ENCODE measurements around the gene GAS2L1.

Gene GAS2L1

DNA sequence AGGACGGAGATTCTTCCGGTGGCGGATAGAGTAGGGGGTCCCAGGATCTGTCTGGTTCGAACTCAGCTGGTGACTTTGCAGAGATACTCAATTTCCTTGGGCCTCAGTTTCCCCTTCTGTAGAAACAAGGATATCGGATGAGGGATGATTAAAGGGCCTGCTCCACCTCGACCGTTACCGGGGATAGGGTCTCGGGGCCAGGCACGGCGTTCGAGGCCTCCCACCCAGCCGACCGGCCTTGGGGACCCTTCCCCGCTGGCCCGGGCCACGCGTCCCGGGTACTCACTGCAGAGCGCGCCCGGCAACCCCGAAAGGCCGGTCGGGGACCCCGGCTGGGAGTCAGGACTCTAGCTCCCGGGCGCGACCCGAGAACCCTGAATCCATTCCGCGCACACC is 39.0 kb upstream of the GAS2L1 start:
- Histone ChIP-seq H3K27me3 (replicated peaks) (no peaks in the 10 kb centered on the region), H3K27ac (peak overlapping the region; percentile 100), H3K4me3 (ENCODE audit: low read depth, low read length) (peak overlapping the region; percentile 86), H3K36me3 (replicated peaks) (peaks cover 19% of the 10 kb centered on the region)
- TF ChIP-seq, protein P1, sequence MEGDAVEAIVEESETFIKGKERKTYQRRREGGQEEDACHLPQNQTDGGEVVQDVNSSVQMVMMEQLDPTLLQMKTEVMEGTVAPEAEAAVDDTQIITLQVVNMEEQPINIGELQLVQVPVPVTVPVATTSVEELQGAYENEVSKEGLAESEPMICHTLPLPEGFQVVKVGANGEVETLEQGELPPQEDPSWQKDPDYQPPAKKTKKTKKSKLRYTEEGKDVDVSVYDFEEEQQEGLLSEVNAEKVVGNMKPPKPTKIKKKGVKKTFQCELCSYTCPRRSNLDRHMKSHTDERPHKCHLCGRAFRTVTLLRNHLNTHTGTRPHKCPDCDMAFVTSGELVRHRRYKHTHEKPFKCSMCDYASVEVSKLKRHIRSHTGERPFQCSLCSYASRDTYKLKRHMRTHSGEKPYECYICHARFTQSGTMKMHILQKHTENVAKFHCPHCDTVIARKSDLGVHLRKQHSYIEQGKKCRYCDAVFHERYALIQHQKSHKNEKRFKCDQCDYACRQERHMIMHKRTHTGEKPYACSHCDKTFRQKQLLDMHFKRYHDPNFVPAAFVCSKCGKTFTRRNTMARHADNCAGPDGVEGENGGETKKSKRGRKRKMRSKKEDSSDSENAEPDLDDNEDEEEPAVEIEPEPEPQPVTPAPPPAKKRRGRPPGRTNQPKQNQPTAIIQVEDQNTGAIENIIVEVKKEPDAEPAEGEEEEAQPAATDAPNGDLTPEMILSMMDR (IDR thresholded peaks at IDR 0.05; ENCODE audit: low read depth, low read length, missing control alignments) = no peak
- DNase-seq = no peak
- in situ Hi-C loops (cut with HindIII; ENCODE audit: low pct_ligation_motif_present, low sequenced_read_pairs) = no loop called here

- in situ Hi-C loops (cut with HindIII; ENCODE audit: low pct_ligation_motif_present, low sequenced_read_pairs) = no loop called here
- peak within 1 kb of the TSS; percentile 100 for H3K27ac ChIP-seq
- no peaks in the 10 kb centered on the region for H3K27me3 ChIP-seq (replicated peaks)
- peaks cover 24% of the 10 kb centered on the region for H3K36me3 ChIP-seq (replicated peaks)
- TF ChIP-seq, protein P1 (IDR thresholded peaks at IDR 0.05; ENCODE audit: low read depth, low read length, missing control alignments) = no peak
- DNase-seq = peak; percentile 96
- peak within 1 kb of the TSS; percentile 86 for H3K4me3 ChIP-seq (ENCODE audit: low read depth, low read length)
These were observed 38.5 kb upstream of the GAS2L1 start, which contains the start of the genes EWSR1 and RHBDD3 for GRCh38 chr22:29267858-29268510. Gene EWSR1 (plus strand): TSS chr22:29268268. CDS start chr22:29268337, 69 bp downstream. Gene RHBDD3 (minus strand): TSS chr22:29267981. CDS start chr22:29265626, 2,355 bp downstream.

GRCh38 chr22:29268511-29269229 is 37.8 kb upstream of the GAS2L1 start:
- TF ChIP-seq, protein P1 (IDR thresholded peaks at IDR 0.05; ENCODE audit: low read depth, low read length, missing control alignments) = no peak
- in situ Hi-C loops (cut with HindIII; ENCODE audit: low pct_ligation_motif_present, low sequenced_read_pairs) = no loop called here
- Histone ChIP-seq H3K4me3 (ENCODE audit: low read depth, low read length) (peak overlapping the region; percentile 86), H3K27ac (peak overlapping the region; percentile 100), H3K36me3 (replicated peaks) (peaks cover 31% of the 10 kb centered on the region), H3K27me3 (replicated peaks) (no peaks in the 10 kb centered on the region)
- peak; percentile 41 for DNase-seq

DNA sequence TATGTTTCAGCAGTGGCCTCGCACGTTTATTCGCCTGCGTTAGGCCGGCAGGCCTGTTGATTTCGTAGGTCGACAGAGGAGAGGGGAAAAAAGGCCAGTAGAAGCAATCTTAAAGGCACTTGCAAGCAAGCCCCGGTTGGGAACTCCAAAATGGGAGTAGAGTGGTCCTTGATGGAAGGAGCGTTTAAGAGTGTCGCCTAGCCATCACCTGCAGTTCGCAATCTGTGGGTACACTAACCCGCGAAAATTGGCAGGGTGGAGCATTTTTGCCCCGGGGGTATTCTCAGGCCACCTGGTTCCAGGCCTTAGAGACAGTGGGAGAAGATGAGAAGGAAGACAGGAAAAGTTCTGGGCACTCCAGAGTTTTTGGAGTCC is 37.2 kb upstream of the GAS2L1 start:
- Histone ChIP-seq H3K27me3 (replicated peaks) (no peaks in the 10 kb centered on the region), H3K27ac (peak overlapping the region; percentile 100), H3K36me3 (replicated peaks) (peaks cover 36% of the 10 kb centered on the region), H3K4me3 (ENCODE audit: low read depth, low read length) (peak overlapping the region; percentile 86)
- in situ Hi-C loops (cut with HindIII; ENCODE audit: low pct_ligation_motif_present, low sequenced_read_pairs) = no loop called here
- no peak for DNase-seq
- TF ChIP-seq, protein P1 (IDR thresholded peaks at IDR 0.05; ENCODE audit: low read depth, low read length, missing control alignments) = no peak

DNA sequence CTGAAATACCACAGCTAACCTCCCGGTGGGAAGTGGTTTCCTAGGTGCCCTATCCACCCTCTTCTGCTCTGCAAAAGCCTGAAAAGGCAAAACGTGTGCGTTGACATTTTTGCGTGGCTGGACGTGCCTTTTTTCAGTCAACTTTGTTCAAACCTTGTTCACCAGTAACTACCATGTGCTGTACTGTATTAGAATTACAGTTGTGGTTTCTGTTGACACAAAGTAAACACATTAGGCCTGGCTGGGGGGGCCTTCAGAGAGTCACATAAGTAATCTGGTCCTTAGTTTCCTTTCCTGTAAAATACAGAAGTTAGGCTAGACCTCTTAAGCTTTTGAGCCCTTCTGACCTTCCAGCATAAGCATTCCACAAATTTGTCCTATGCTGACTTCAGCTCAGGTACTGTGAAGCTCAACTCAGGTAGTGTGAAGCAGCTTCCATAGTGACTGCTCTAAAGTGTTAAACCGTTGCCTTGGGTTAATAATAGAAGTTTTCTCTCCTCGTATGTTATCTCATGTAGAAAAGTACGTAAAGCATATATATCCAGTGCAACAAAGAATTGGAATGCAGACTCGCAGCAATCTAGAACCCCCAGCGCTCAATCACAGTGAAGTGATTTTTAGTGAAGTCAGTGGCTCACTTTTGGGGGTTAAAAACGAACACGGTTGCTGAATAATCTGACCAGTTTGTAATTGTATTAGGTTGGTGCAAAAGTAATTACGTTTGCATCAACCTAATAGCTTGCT is 36.5 kb upstream of the GAS2L1 start:
- TF ChIP-seq, protein P1 (IDR thresholded peaks at IDR 0.05; ENCODE audit: low read depth, low read length, missing control alignments) = no peak
- no peak for DNase-seq

More for the DNA sequence above, 36.5 kb upstream of the GAS2L1 start:
- Histone ChIP-seq H3K36me3 (replicated peaks) (peaks cover 43% of the 10 kb centered on the region), H3K27me3 (replicated peaks) (no peaks in the 10 kb centered on the region), H3K4me3 (ENCODE audit: low read depth, low read length) (peak overlapping the region; percentile 86), H3K27ac (no peak overlapping the region)
- in situ Hi-C loops (cut with HindIII; ENCODE audit: low pct_ligation_motif_present, low sequenced_read_pairs) = no loop called here

Data from brain microvascular endothelial cell (primary cell).